ENCODE results near the gene LIPH.

DNA sequence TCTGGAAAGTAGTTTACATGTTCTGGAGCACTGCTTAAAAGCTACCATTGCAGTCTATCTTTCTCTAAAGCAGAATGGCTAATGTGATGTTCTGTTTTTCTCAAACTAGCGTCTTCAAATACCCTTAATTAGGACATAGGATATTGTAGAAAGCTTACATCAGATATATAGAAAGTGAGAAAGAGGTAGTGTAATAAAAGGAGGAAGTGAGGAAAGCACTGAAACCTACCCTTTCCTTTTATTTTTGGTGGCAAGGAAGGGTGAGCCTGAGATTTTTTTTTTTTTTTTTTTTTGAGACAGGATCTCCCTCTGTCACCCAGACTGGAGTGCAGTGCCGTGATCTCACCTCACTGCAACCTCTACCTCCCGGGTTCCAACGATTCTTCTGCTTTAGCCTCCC is 43.1 kb upstream of the LIPH start:
- TF ChIP-seq, protein P1, sequence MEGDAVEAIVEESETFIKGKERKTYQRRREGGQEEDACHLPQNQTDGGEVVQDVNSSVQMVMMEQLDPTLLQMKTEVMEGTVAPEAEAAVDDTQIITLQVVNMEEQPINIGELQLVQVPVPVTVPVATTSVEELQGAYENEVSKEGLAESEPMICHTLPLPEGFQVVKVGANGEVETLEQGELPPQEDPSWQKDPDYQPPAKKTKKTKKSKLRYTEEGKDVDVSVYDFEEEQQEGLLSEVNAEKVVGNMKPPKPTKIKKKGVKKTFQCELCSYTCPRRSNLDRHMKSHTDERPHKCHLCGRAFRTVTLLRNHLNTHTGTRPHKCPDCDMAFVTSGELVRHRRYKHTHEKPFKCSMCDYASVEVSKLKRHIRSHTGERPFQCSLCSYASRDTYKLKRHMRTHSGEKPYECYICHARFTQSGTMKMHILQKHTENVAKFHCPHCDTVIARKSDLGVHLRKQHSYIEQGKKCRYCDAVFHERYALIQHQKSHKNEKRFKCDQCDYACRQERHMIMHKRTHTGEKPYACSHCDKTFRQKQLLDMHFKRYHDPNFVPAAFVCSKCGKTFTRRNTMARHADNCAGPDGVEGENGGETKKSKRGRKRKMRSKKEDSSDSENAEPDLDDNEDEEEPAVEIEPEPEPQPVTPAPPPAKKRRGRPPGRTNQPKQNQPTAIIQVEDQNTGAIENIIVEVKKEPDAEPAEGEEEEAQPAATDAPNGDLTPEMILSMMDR (IDR thresholded peaks at IDR 0.05), result no peak
- no peak for TF ChIP-seq POLR2A (IDR thresholded peaks at IDR 0.05)
